DOHH2 (cell line): ENCODE results near the gene DPP8.

ENCODE experiments used
- H3F3A ChIP-seq: fragments of 200-600 bp; sonication (generic), shearing (Covaris generic); 2 replicates; pipeline ENCODE4 v1.6.0; 2016; ENCODE audit warnings: antibody characterized with exemption, mild to moderate bottlenecking; ENCODE audit not compliant: control insufficient read depth, insufficient read depth
- H3K27ac ChIP-seq: fragments of 200-600 bp; sonication (generic); 2 replicates; pipeline ENCODE4 v1.5.1; 2014; ENCODE audit warnings: low read depth, mild to moderate bottlenecking, low read length, moderate library complexity
- H3K27me3 ChIP-seq: fragments of 200-600 bp; sonication (generic); 2 replicates; pipeline ENCODE4 v1.6.1; 2014; ENCODE audit warnings: mild to moderate bottlenecking, low read length, mixed read lengths; ENCODE audit not compliant: control insufficient read depth
- H3K36me3 ChIP-seq: fragments of 200-600 bp; sonication (generic); 2 replicates; pipeline ENCODE4 v1.6.1; 2014; ENCODE audit warnings: mild to moderate bottlenecking, low read length, moderate library complexity, mixed read lengths; ENCODE audit not compliant: control insufficient read depth
- H3K4me1 ChIP-seq: fragments of 200-600 bp; sonication (generic); 2 replicates; pipeline ENCODE4 v1.6.1; 2014; ENCODE audit warnings: mild to moderate bottlenecking, low read length, mixed read lengths; ENCODE audit not compliant: control insufficient read depth
- H3K4me2 ChIP-seq: fragments of 200-600 bp; sonication (generic); 2 replicates; pipeline ENCODE4 v1.6.0; 2014; ENCODE audit warnings: mild to moderate bottlenecking, low read length, moderate library complexity
- H3K4me3 ChIP-seq: fragments of 200-600 bp; sonication (generic); 2 replicates; pipeline ENCODE4 v1.5.1; 2014; ENCODE audit warnings: mild to moderate bottlenecking, low read length, mixed read lengths
- H3K79me2 ChIP-seq: fragments of 200-600 bp; sonication (generic); 2 replicates; pipeline ENCODE4 v1.6.1; 2014; ENCODE audit warnings: mild to moderate bottlenecking, low read length, mixed read lengths; ENCODE audit not compliant: control insufficient read depth
- H3K9me2 ChIP-seq: fragments of 200-600 bp; sonication (generic); replicated peaks from 2 replicates; pipeline ENCODE4 v1.6.1; 2014; ENCODE audit warnings: mild to moderate bottlenecking, low read length, mixed read lengths; ENCODE audit not compliant: control insufficient read depth
- H3K9me3 ChIP-seq: fragments of 200-600 bp; sonication (generic); 2 replicates; pipeline ENCODE4 v1.6.1; 2014; ENCODE audit warnings: antibody characterized with exemption, low read length, mixed read lengths; ENCODE audit not compliant: control insufficient read depth, insufficient read depth
- H4K20me1 ChIP-seq: fragments of 200-600 bp; sonication (generic); 2 replicates; pipeline ENCODE4 v1.6.0; 2014; ENCODE audit warnings: low read depth, mild to moderate bottlenecking, antibody characterized with exemption, low read length, moderate library complexity; ENCODE audit not compliant: control insufficient read depth, insufficient read depth
- CTCF ChIP-seq: fragments of 200-600 bp; sonication (generic); IDR thresholded peaks from one replicate; pipeline ENCODE4 v1.5.1; 2014; ENCODE audit warnings: antibody characterized with exemption, mild to moderate bottlenecking, low read depth, low read length; ENCODE audit not compliant: poor library complexity, severe bottlenecking
- EZH2phosphoT487 ChIP-seq: fragments of 200-600 bp; sonication (generic); IDR thresholded peaks from 2 replicates; pipeline ENCODE4 v1.6.1; 2017; ENCODE audit warnings: borderline replicate concordance, mild to moderate bottlenecking, antibody characterized with exemption, low read length, moderate library complexity, mixed read lengths

Gene DPP8

GRCh38 chr15:65396283-65396964 lies 121.1 kb downstream of the DPP8 start:
- H3K27me3 ChIP-seq: peaks cover 27% of the 10 kb centered on the region
- H4K20me1 ChIP-seq: 0 out of 2 replicates have a peak, but pooled peaks cover 3% of the 10 kb centered on the region
- H3K9me2 ChIP-seq: no peaks in the 10 kb centered on the region
- no peaks in the 10 kb centered on the region for H3F3A ChIP-seq
- no peak overlapping the region for H3K4me2 ChIP-seq
- no peaks in the 10 kb centered on the region for H3K36me3 ChIP-seq
- no peak overlapping the region for H3K4me3 ChIP-seq
- TF ChIP-seq CTCF: no peak
- peaks cover 6% of the 10 kb centered on the region for H3K4me1 ChIP-seq
- no peaks in the 10 kb centered on the region for H3K79me2 ChIP-seq
- no peak overlapping the region for H3K27ac ChIP-seq
- H3K9me3 ChIP-seq: no peaks in the 10 kb centered on the region

- Histone ChIP-seq H3K4me1 (no peaks in the 10 kb centered on the region), H3K27ac (no peak overlapping the region), H3K4me3 (no peak overlapping the region), H4K20me1 (no peaks in the 10 kb centered on the region), H3K9me3 (no peaks in the 10 kb centered on the region), H3K9me2 (no peaks in the 10 kb centered on the region), H3K27me3 (peaks cover 35% of the 10 kb centered on the region), H3K36me3 (no peaks in the 10 kb centered on the region), H3F3A (no peaks in the 10 kb centered on the region), H3K79me2 (no peaks in the 10 kb centered on the region), H3K4me2 (no peak overlapping the region)
- no peak for TF ChIP-seq EZH2phosphoT487
- no peak for TF ChIP-seq CTCF
These were observed 121.8 kb downstream of the DPP8 start for GRCh38 chr15:65395567-65396202.

GRCh38 chr15:65394936-65395335 lies 122.6 kb downstream of the DPP8 start:
- Histone ChIP-seq H3K36me3 (no peaks in the 10 kb centered on the region), H3K27me3 (peaks cover 33% of the 10 kb centered on the region), H3K9me3 (no peaks in the 10 kb centered on the region), H3K4me2 (no peak overlapping the region), H4K20me1 (no peaks in the 10 kb centered on the region), H3K4me3 (no peak overlapping the region), H3K4me1 (no peaks in the 10 kb centered on the region), H3F3A (no peaks in the 10 kb centered on the region), H3K79me2 (no peaks in the 10 kb centered on the region), H3K27ac (no peak overlapping the region), H3K9me2 (no peaks in the 10 kb centered on the region)
- no peak for TF ChIP-seq CTCF
- no peak for TF ChIP-seq EZH2phosphoT487
